NCI-H748 (cell line): ENCODE results near the gene ZP2.
"Not testable (repeated sequence)": the region's sequence is repeated elsewhere in the genome, so short reads cannot be mapped to it uniquely, and the experiment has no call there.

Source experiments
- DNase-seq: peaks from one replicate; lab custom pipeline; 2025; ENCODE audit not compliant: unreplicated experiment; lab: John Stamatoyannopoulos, UW

ZP2 gene

GRCh38 chr16:21211486-21211885, at the start of gene ZP2:
Gene ZP2 (minus strand): TSS chr16:21211574. CDS start chr16:21211547, 27 bp downstream.
- DNase-seq, result no peak

DNA sequence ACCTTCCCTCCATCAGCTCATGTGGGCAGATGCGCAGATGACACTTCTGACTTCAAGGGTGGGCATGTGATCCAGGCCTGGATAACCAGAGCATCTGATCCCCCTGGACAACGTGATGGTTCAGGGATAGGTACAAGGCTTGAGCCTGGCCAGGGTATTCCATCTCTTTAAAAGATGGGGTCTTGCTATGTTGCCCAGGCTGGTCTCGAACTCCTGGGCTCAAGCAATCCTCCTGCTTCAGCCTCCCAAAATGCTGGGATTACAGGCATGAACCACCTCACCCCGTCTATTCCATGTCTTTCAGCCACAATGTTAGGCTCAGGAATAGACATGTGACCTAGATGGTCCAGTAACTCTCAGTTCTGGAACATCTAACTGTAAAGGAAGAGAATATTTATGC, 45.9 kb upstream of the ZP2 start:
- no peak for DNase-seq

DNA sequence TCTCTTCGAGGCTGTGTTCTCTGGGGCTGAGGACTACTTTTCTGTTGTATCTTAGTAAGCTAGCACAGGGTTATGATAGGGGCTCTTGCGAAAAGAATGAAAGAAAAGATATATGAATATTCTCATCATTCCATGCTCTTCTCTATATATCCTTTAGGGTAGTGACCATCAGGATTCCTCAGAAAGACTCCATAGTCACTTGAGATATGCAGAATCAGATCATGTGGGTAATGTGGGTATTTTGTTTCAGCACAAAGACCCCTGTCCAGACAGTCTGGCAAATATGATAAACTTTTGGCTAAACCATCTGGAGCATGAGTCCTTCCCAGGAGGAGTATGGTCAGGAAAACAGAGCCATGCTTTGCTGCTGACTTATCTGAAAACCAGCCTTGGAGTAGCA, 45.3 kb upstream of the ZP2 start:
- DNase-seq, result no peak

DNA sequence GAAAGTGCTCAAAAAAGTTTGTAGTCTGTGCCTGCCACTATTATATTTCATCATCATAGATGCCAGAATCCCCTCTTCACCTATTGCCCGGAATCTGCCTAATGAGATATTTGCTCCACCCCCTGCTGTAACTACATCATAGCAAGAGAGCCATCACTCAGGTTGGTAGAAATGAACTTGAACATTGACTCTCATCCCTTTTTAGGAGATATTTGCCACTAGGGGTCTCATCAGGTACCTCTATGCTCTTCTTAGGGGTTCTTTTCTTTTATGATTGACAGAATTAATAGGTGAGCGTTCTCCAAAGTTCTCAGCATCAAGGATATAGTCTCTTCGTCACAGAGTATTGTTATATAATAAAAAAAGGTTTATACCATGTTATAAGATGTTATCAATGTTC, 42.1 kb upstream of the ZP2 start:
- no peak for DNase-seq

GRCh38 chr16:21250072-21250923, 38.9 kb upstream of the ZP2 start:
- no peak for DNase-seq

DNA sequence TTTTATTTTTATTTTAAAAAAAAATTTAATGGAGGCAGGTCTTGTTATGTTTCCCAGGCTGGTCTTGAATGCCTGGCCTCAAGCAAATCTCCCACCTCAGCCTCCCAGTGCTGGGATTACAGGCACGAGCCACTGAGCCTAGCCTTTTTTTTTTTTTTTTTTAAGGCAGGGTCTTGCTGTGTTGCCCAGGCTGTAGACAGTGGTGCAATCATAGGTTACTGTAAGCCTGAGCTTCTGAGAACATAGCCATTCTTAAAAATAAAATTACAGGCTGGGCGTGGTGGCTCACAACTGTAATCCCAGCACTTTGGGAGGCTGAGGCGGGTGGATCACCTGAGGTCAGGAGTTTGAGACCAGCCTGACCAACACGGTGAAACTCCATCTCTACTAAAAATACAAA, 36.8 kb upstream of the ZP2 start:
- not testable (repeated sequence) for DNase-seq

DNA sequence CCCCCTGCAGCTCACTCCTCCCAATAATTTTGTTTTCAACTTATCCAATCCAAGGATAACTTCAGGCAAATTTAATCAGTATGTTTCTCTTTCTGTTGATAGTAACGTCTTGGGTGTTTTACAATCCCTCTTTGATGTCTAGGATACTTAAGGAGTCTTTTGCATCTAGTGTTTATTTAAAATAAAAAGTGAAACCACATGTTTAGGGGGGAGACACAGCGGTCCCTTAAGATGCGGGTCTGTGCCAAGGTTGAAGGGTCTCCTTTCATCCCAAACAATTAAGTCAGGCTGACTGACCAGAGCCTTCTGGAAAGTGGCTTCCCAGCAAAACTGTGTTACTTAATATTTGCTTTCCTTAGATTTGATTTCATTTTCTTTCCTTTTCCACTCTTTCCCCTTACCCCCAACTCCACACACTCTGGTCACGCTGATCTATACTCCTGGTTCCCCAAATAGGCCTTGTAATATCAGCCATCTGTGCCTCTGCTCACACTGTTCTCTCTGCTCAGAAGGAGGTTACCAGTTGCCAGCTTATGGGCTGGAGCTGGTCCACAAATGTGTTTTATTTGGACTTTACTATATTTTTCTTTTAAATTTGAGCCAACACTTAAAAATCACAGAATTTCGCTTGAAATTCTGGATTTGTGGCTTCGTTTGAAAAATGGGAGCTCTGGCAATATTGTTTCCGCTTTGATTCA, 33.3 kb upstream of the ZP2 start:
- DNase-seq, result no peak

GRCh38 chr16:21242756-21243155, 31.4 kb upstream of the ZP2 start:
- DNase-seq, result no peak

- DNase-seq, result no peak
These were observed 28.3 kb upstream of the ZP2 start for GRCh38 chr16:21239646-21240045.

DNA sequence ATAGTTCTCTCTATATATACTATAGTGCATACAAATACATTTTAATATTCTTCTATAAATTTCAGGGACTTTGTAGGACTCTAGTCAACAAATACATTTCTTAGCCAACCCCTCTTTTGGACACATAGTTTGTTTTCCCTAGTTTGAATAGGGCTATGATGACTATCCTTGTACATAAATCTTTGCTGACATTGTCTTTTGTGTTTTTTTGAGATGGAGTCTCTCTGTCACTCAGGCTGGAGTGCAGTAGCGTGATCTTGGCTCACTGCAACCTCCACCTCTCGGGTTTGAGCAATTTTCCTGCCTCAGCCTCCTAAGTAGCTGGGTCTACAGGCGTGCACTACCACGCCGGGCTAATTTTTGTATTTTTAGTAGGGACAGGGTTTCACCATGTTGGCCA, 25.5 kb upstream of the ZP2 start:
- no peak for DNase-seq

- DNase-seq, result no peak
These were observed 23.8 kb upstream of the ZP2 start for GRCh38 chr16:21235199-21235585.

- no peak for DNase-seq
These were observed 22.3 kb upstream of the ZP2 start, which contains the start of gene ANKS4B for GRCh38 chr16:21233521-21234150. Gene ANKS4B (plus strand): TSS chr16:21233699. CDS start chr16:21233738, 39 bp downstream.

DNA sequence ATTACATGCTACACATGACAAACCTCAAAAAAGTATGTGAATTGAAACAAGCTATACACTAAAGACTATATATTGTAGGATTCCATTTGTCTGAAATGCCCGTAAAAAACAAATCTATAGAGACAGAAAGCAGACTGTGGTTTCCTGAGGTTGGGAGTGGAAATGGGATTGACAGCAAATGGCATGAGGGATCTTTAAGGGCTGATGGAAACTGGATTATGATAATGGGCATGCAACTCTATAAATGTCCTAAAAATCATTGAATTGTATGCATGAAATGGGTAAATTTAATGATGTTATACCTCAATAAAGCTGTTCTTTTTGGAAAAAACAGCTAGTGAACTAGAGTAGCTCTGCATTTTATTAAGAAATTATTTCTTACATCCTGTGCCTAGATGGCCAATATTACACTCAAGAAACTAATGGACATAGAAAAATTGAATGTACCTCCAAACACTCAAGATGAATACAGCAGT, 21.7 kb upstream of the ZP2 start:
- DNase-seq, result no peak

DNA sequence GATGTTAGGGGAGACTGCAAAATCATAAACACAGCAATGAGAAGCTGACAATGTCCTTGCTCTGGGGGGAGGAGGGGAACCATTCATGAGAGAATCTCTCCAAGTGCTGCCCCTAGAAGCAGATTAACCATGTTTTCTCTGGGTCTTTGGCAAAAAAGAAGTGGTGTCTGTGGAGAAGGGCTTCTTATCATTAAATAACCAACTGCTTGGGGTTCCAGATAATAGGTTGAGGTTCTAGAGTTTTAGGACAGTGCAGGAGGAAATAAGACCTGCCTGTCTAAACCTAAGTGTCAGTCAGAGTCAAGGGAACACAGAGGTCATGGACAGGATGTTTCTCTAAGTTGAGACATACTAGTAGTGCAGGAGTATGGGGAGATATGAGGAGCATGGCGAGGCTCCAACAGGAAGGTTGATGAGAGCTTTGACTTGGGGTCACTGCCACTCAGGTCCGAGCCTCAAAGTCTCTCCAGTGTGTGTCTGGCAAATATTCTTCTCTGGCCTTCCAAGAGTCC, 17.0 kb upstream of the ZP2 start:
- no peak for DNase-seq

- DNase-seq, result no peak
These were observed 16.5 kb upstream of the ZP2 start for GRCh38 chr16:21227866-21228265.

- DNase-seq, result no peak
These were observed 15.4 kb upstream of the ZP2 start for GRCh38 chr16:21226749-21227148.

- DNase-seq, result no peak
These were observed 13.4 kb upstream of the ZP2 start for GRCh38 chr16:21224800-21225199.

DNA sequence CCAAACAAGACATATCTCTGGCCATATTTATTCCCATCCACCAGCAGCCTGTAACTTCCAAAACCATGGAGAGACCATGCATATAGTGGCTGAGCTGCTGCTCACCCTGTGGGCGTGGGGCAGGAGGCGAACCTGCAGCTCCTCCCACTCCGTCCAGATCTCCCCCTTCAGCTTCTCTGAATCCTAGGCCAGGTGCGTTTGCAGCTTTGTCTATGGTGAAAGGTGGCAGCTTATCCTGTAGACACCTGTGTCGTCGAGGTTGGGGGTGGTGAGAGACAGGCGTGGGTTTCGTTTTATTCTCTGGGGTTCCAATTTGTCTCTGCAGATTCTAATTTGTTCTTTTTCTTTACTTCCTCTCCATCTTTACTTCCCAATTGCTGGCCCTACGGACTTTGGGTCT, 12.4 kb upstream of the ZP2 start:
- no peak for DNase-seq

DNA sequence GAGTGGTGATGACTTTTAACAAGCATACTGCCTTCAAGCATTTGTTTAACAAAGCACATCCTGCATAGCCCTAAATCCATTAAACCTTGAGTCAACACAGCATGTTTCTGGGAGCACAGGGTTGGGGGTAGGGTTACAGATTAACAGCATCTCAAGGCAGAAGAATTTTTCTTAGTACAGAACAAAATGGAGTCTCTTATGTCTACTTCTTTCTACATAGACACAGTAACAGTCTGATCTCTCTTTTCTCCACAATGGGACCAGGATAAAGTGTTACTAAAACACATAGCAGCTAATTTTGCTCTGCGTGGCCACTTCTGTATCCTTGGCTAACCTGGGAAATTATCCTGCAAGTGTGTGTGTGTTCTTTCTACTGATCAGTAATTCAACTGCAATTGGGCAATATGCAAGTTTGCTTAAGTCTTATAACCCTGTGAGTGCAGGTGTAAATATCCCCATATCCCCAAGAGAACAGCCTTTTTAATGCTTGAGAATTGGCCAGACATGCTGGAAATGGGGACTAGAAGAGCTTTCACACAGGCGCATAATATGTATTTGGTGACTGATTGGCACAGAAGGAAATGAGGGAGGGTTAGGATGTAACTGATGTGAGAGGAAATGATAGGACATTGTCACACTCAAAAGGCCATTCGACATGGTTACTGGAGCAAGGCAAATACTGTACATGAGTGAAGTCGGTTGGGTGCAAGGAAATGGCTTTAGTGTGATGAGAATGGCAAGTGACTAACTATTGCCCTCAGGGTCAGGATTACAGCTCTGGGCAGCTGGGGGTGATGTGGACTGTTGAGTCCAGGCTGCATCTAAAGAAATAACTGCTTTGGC, 11.3 kb upstream of the ZP2 start:
- peak; percentile 7 for DNase-seq

GRCh38 chr16:21219551-21219950, 8.2 kb upstream of the ZP2 start:
- DNase-seq, result no peak

DNA sequence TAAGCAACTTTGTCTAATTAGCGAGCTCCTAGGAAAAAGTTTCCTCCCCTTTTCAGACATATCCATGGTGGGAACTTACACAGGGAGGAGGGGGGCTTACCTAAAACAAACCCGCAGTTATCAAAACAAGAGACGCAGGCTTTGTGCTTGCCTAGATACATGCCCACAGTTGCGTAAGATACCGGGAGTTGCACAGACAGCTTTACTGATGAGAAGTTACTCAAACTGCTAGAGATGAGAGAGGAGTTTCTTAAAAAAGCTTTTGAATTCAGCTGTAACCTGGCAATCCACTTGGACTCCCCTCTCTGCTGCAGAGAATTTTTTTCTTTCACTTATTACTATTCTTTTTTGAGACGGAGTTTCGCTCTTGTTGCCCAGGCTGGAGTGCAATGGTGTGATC, 6.8 kb upstream of the ZP2 start:
- no peak for DNase-seq
